DLD1 (cell line): Measurements from ENCODE around the gene FASTKD1.
"Not testable (repeated sequence)": the region's sequence is repeated elsewhere in the genome, so short reads cannot be mapped to it uniquely, and the experiment has no call there.

Experiments used
- in situ Hi-C: cut with HindIII; loops from 2 replicates; pipeline ENCODE4 v1.10.0; 2017; ENCODE audit warnings: low sequenced_read_pairs

Gene FASTKD1

GRCh38 chr2:169572189-169572588, 1.5 kb downstream of the FASTKD1 start:
- in situ Hi-C loops: no loop called here

GRCh38 chr2:169571571-169571970, 2.1 kb downstream of the FASTKD1 start:
- in situ Hi-C loops: no loop called here

- in situ Hi-C loops: not testable (repeated sequence)
Observed at GRCh38 chr2:169570752-169571151, 2.9 kb downstream of the FASTKD1 start.

GRCh38 chr2:169569948-169570347, 3.7 kb downstream of the FASTKD1 start:
- in situ Hi-C loops: no loop called here

- in situ Hi-C loops: no loop called here
Observed at GRCh38 chr2:169565686-169566085, 8.0 kb downstream of the FASTKD1 start.

- in situ Hi-C loops: no loop called here
Observed at GRCh38 chr2:169562519-169562918, 11.1 kb downstream of the FASTKD1 start.

GRCh38 chr2:169562084-169562483, 11.6 kb downstream of the FASTKD1 start:
- in situ Hi-C loops: not testable (repeated sequence)

GRCh38 chr2:169561364-169561763, 12.3 kb downstream of the FASTKD1 start:
- in situ Hi-C loops: no loop called here

GRCh38 chr2:169546756-169547155, 26.9 kb downstream of the FASTKD1 start:
- in situ Hi-C loops: no loop called here

- in situ Hi-C loops: no loop called here
Observed at GRCh38 chr2:169542433-169542832, 31.2 kb downstream of the FASTKD1 start.

- in situ Hi-C loops: no loop called here
Observed at GRCh38 chr2:169540146-169540545, 33.5 kb downstream of the FASTKD1 start.

- in situ Hi-C loops: not testable (repeated sequence)
Observed at GRCh38 chr2:169539460-169539859, 34.2 kb downstream of the FASTKD1 start.

- in situ Hi-C loops: no loop called here
Observed at GRCh38 chr2:169528271-169528701, 45.4 kb downstream of the FASTKD1 start.

GRCh38 chr2:169526451-169526850, 47.2 kb downstream of the FASTKD1 start:
- in situ Hi-C loops: no loop called here

- in situ Hi-C loops: no loop called here
Observed at GRCh38 chr2:169525434-169525833, 48.2 kb downstream of the FASTKD1 start.

GRCh38 chr2:169523681-169524080, 50.0 kb downstream of the FASTKD1 start:
- in situ Hi-C loops: no loop called here

GRCh38 chr2:169520896-169521295, 52.8 kb downstream of the FASTKD1 start:
- in situ Hi-C loops: no loop called here

GRCh38 chr2:169516488-169516995, 57.1 kb downstream of the FASTKD1 start:
- in situ Hi-C loops: not testable (repeated sequence)

- in situ Hi-C loops: not testable (repeated sequence)
Observed at GRCh38 chr2:169514758-169515157, 58.9 kb downstream of the FASTKD1 start.

- in situ Hi-C loops: no loop called here
Observed at GRCh38 chr2:169513926-169514325, 59.7 kb downstream of the FASTKD1 start.

- in situ Hi-C loops: no loop called here
Observed at GRCh38 chr2:169513094-169513493, 60.6 kb downstream of the FASTKD1 start.

- in situ Hi-C loops: no loop called here
Observed at GRCh38 chr2:169512525-169512924, 61.1 kb downstream of the FASTKD1 start.

- in situ Hi-C loops: no loop called here
Observed at GRCh38 chr2:169511818-169512217, 61.8 kb downstream of the FASTKD1 start.
